H1 (cell line): ENCODE data around the gene LAG3. TPM values are rescaled to one million over a fixed set of nuclear protein-coding genes. Genes with fewer than 3 reads are reported as not detected.

Source experiments
- CTCF ChIA-PET: fragments of 300-600 bp; sonication (Branson Sonifier 250); formaldehyde crosslinking; loops from one replicate; lab custom pipeline; 2021; ENCODE audit not compliant: partially characterized antibody; lab: Charles Lee
- POLR2A ChIA-PET: fragments of 300-600 bp; sonication (Branson Sonifier 250); formaldehyde crosslinking; loops from one replicate; lab custom pipeline; 2021; ENCODE audit warnings: inconsistent platforms; ENCODE audit not compliant: partially characterized antibody; lab: Charles Lee
- DNase-seq, 2 experiments: peaks; one replicate each; pipeline versions ENCODE4 v3.0.0 to v3.0.0-alpha.2; 2010 to 2022; ENCODE audit warnings: low spot score in 2 of 2, low read depth in 1 of 2, mixed read lengths in 1 of 2
- FAIRE-seq: peaks from 2 replicates; lab custom pipeline; 2011; peaks lifted over from hg19 to GRCh38; lab: Jason Lieb, UNC
- H2AFZ ChIP-seq: 2 replicates; pipeline ENCODE4 v1.8.1; 2012; ENCODE audit warnings: low read length, inconsistent platforms
- H2AK5ac ChIP-seq: 2 replicates; pipeline ENCODE4 v1.6.1; 2013; ENCODE audit warnings: low read depth, low read length
- H2BK120ac ChIP-seq: replicated peaks from 2 replicates; pipeline ENCODE3; 2013; ENCODE audit warnings: low read depth, low read length, inconsistent platforms
- H2BK12ac ChIP-seq: 2 replicates; pipeline ENCODE4 v1.6.1; 2013; ENCODE audit warnings: low read depth, low read length
- H2BK15ac ChIP-seq: 2 replicates; pipeline ENCODE4 v1.6.1; 2013; ENCODE audit warnings: low read length
- H2BK20ac ChIP-seq: 2 replicates; pipeline ENCODE4 v1.6.1; 2013; ENCODE audit warnings: low read length
- H2BK5ac ChIP-seq: 2 replicates; pipeline ENCODE4 v1.6.1; 2013; ENCODE audit warnings: low read depth, low read length
- H3K14ac ChIP-seq: 2 replicates; pipeline ENCODE4 v1.6.1; 2013; ENCODE audit warnings: inconsistent platforms; ENCODE audit not compliant: insufficient read length
- H3K18ac ChIP-seq: 2 replicates; pipeline ENCODE4 v1.6.1; 2013; ENCODE audit warnings: low read length; ENCODE audit errors: extremely low read depth
- H3K23ac ChIP-seq: 2 replicates; pipeline ENCODE4 v1.6.1; 2013; ENCODE audit warnings: inconsistent platforms; ENCODE audit not compliant: insufficient read length
- H3K23me2 ChIP-seq: 2 replicates; pipeline ENCODE4 v1.6.1; 2013; ENCODE audit warnings: low read depth, low read length
- H3K27ac ChIP-seq: 2 replicates; pipeline ENCODE4 v1.6.1; 2011; ENCODE audit warnings: low read depth, low read length, inconsistent platforms
- H3K27me3 ChIP-seq, 4 experiments: replicated peaks in 1 of 4; 1 replicate in 1 of 4; 2 replicates in 3 of 4; pipeline versions ENCODE4 v1.6.1 to v1.8.1; 2011 to 2013; ENCODE audit warnings: low read length in 3 of 4, mild to moderate bottlenecking in 3 of 4, inconsistent platforms in 2 of 4, mixed read lengths in 2 of 4, moderate library complexity in 1 of 4; ENCODE audit not compliant: control insufficient read depth in 3 of 4, insufficient read depth in 3 of 4; ENCODE audit errors: extremely low read depth in 1 of 4
- H3K36me3 ChIP-seq, 4 experiments: 2 replicates each; pipeline versions ENCODE4 v1.6.1 to v1.8.1; 2011 to 2013; ENCODE audit warnings: mild to moderate bottlenecking in 4 of 4, low read length in 3 of 4, moderate library complexity in 2 of 4, control low read depth in 1 of 4, inconsistent platforms in 1 of 4; ENCODE audit not compliant: insufficient read depth in 4 of 4, control insufficient read depth in 2 of 4
- H3K4ac ChIP-seq: replicated peaks from 2 replicates; pipeline ENCODE3; 2013; ENCODE audit warnings: low read length, low read depth, mixed read lengths, inconsistent platforms; ENCODE audit not compliant: insufficient read length
- H3K4me1 ChIP-seq, 4 experiments: replicated peaks in 1 of 4; 1 replicate in 1 of 4; 2 replicates in 3 of 4; pipeline versions ENCODE4 v1.6.1 to v1.8.1; 2011 to 2013; ENCODE audit warnings: low read length in 3 of 4, inconsistent platforms in 2 of 4, mixed read lengths in 1 of 4; ENCODE audit not compliant: insufficient read depth in 4 of 4, control insufficient read depth in 3 of 4
- H3K4me2 ChIP-seq, 2 experiments: 2 replicates each; pipeline versions ENCODE4 v1.6.1 to v1.8.1; 2011 to 2013; ENCODE audit warnings: low read depth in 2 of 2, low read length in 2 of 2, control low read depth in 1 of 2, inconsistent platforms in 1 of 2, mild to moderate bottlenecking in 1 of 2; ENCODE audit not compliant: insufficient read depth in 1 of 2
- H3K4me3 ChIP-seq, 4 experiments: fragments of 200-600, 300-600 bp in 1 of 4; sonication (generic), shearing (Covaris generic), sonication (Bioruptor Twin) in 1 of 4; 2 replicates each; pipeline versions ENCODE4 v1.5.1 to v1.8.1; 2011 to 2016; ENCODE audit warnings: low read length in 4 of 4, low read depth in 3 of 4, control low read depth in 2 of 4, inconsistent platforms in 2 of 4, mild to moderate bottlenecking in 2 of 4, mixed read lengths in 1 of 4, moderate library complexity in 1 of 4; ENCODE audit not compliant: insufficient read depth in 2 of 4; ENCODE audit errors: extremely low read depth in 1 of 4
- H3K56ac ChIP-seq: replicated peaks from 2 replicates; pipeline ENCODE3; 2013; ENCODE audit warnings: low read depth, mild to moderate bottlenecking, mixed read lengths, low read length, inconsistent platforms; ENCODE audit not compliant: insufficient read length
- H3K79me1 ChIP-seq: 2 replicates; pipeline ENCODE4 v1.6.1; 2013; ENCODE audit warnings: low read depth, low read length, control low read depth
- H3K79me2 ChIP-seq, 2 experiments: 2 replicates each; pipeline versions ENCODE4 v1.6.1 to v1.8.1; 2012 to 2013; ENCODE audit warnings: low read length in 2 of 2, mild to moderate bottlenecking in 2 of 2, inconsistent platforms in 1 of 2; ENCODE audit not compliant: insufficient read depth in 2 of 2, control insufficient read depth in 1 of 2
- H3K9ac ChIP-seq, 4 experiments: replicated peaks in 1 of 4; 1 replicate in 1 of 4; 2 replicates in 3 of 4; pipeline versions ENCODE4 v1.6.1 to v1.8.1; 2011 to 2013; ENCODE audit warnings: low read depth in 3 of 4, low read length in 3 of 4, control low read depth in 2 of 4, mild to moderate bottlenecking in 2 of 4, moderate library complexity in 2 of 4, inconsistent platforms in 1 of 4; ENCODE audit errors: extremely low read depth in 1 of 4
- H3K9me3 ChIP-seq, 2 experiments: 2 replicates each; pipeline versions ENCODE4 v1.6.1 to v1.8.1; 2012 to 2013; ENCODE audit warnings: mild to moderate bottlenecking in 2 of 2, moderate library complexity in 2 of 2, control low read depth in 1 of 2, inconsistent platforms in 1 of 2, low read depth in 1 of 2, low read length in 1 of 2, mixed read lengths in 1 of 2; ENCODE audit not compliant: insufficient read depth in 2 of 2
- H4K20me1 ChIP-seq, 2 experiments: replicated peaks in 1 of 2; 2 replicates each; pipeline versions ENCODE3 to v1.8.1; 2011 to 2013; ENCODE audit warnings: inconsistent platforms in 2 of 2, low read length in 2 of 2, mild to moderate bottlenecking in 1 of 2; ENCODE audit not compliant: insufficient read depth in 2 of 2, control insufficient read depth in 1 of 2
- H4K5ac ChIP-seq: 2 replicates; pipeline ENCODE4 v1.6.1; 2013; ENCODE audit warnings: low read length, low read depth, mixed read lengths, inconsistent platforms; ENCODE audit not compliant: insufficient read length
- H4K8ac ChIP-seq: 2 replicates; pipeline ENCODE4 v1.8.0; 2013; ENCODE audit warnings: mild to moderate bottlenecking, moderate library complexity, low read length, inconsistent platforms; ENCODE audit not compliant: insufficient read depth; ENCODE audit errors: extremely low read depth
- H4K91ac ChIP-seq: replicated peaks from 2 replicates; pipeline ENCODE3; 2013; ENCODE audit warnings: low read length, mixed read lengths, inconsistent platforms; ENCODE audit not compliant: insufficient read length
- ASH2L ChIP-seq: fragments of 200-600, 300-600 bp; sonication (generic); IDR thresholded peaks from one replicate; pipeline ENCODE4 v1.7.1; 2017; ENCODE audit warnings: low read length
- ATF2 ChIP-seq: IDR thresholded peaks from 2 replicates; pipeline ENCODE4 v1.6.1; 2012; ENCODE audit warnings: low read length, inconsistent platforms
- CHD1 ChIP-seq: IDR thresholded peaks from 2 replicates; pipeline ENCODE4 v1.6.1; 2012; ENCODE audit warnings: low read depth, low read length, improper control_type of control experiment
- EGR1 ChIP-seq: IDR thresholded peaks from 2 replicates; pipeline ENCODE4 v1.6.1; 2011; ENCODE audit warnings: low read depth, low read length, borderline replicate concordance
- JUN ChIP-seq: IDR thresholded peaks from 2 replicates; pipeline ENCODE4 v1.6.1; 2011; ENCODE audit warnings: low read depth, mild to moderate bottlenecking, improper control_type of control experiment, low read length
- MAX ChIP-seq: IDR thresholded peaks from 2 replicates; pipeline ENCODE4 v1.6.1; 2012; ENCODE audit warnings: inconsistent platforms
- POLR2A ChIP-seq, 2 experiments: IDR thresholded peaks; 1 replicate in 1 of 2; 2 replicates in 1 of 2; pipeline ENCODE4 v1.6.1; 2011; ENCODE audit warnings: low read depth in 2 of 2, low read length in 2 of 2, mild to moderate bottlenecking in 2 of 2; ENCODE audit errors: control extremely low read depth in 1 of 2
- POLR2AphosphoS5 ChIP-seq: IDR thresholded peaks from 2 replicates; pipeline ENCODE4 v1.6.1; 2011; ENCODE audit warnings: low read depth, low read length
- RBBP5 ChIP-seq: IDR thresholded peaks from 2 replicates; pipeline ENCODE4 v1.7.1; 2012; ENCODE audit warnings: low read depth, mild to moderate bottlenecking, inconsistent platforms, low read length, moderate library complexity, borderline replicate concordance
- SIN3A ChIP-seq, 2 experiments: IDR thresholded peaks in 1 of 2; conservative IDR thresholded peaks in 1 of 2; 2 replicates each; pipeline ENCODE4 v1.6.1; 2011 to 2012; ENCODE audit warnings: low read length in 2 of 2, improper control_type of control experiment in 1 of 2, low read depth in 1 of 2, mild to moderate bottlenecking in 1 of 2
- SRF ChIP-seq: IDR thresholded peaks from 2 replicates; pipeline ENCODE4 v1.6.1; 2011; ENCODE audit warnings: mild to moderate bottlenecking, low read depth, low read length, moderate library complexity
- YY1 ChIP-seq: IDR thresholded peaks from 2 replicates; pipeline ENCODE4 v1.6.1; 2011; ENCODE audit warnings: low read depth, mild to moderate bottlenecking, low read length
- WGBS, 2 experiments: shearing (Covaris generic) in 1 of 2; methylation state at CpG; one replicate each; pipeline versions ENCODE4 v1.1.6 to v1.1.7; 2013 to 2015; ENCODE audit warnings: low lambda C conversion rate in 2 of 2, mixed read lengths in 2 of 2, inconsistent platforms in 1 of 2, low coverage in 1 of 2, missing lambda C conversion rate in 1 of 2; ENCODE audit not compliant: insufficient replicate concordance in 2 of 2, insufficient coverage in 1 of 2, insufficient read length in 1 of 2; ENCODE audit errors: extremely low coverage in 1 of 2, missing lambda C conversion rate in 1 of 2; 5-methylcytosine and 5-hydroxymethylcytosine counted together
- polyA plus RNA-seq, 7 experiments: library from polyadenylated mRNA; depleted of rRNA in 3 of 7; stranded (reverse) in 5 of 7; unstranded in 2 of 7; fragments of >200 nt in 5 of 7; fragments of 200-250 nt in 2 of 7; gene quantifications; 1 replicate in 5 of 7; 2 replicates in 1 of 7; 4 replicates in 1 of 7; pipeline versions ENCODE4 v1.2.1 to v1.2.3, GENCODE V29; 2011 to 2013; ENCODE audit warnings: missing spikeins in 2 of 7, mixed read lengths in 2 of 7
- total RNA-seq: library from RNA; stranded (reverse); fragmentation: NEBNext Ultra II Directional; extraction: Animal tissue kit (Norgen Biotek cat#: 25700); gene quantifications from 2 replicates; pipeline ENCODE4 v1.2.1, GENCODE V29; 2021

Gene LAG3
- total and polyA plus RNA-seq, 2 of the 8 experiments (the other 6 are each of a cell fraction or from before 2014, with no cell fraction given): 1.1 to 3.1 TPM

- Histone ChIP-seq H3K79me2 (peaks cover 0 to 14% of the 10 kb centered on the region in 2 experiments; a peak in 2 of 4 replicates), H4K8ac (no peak overlapping the region), H3K4me1 (peaks cover 0 to 4% (median 3%) of the 10 kb centered on the region in 4 experiments; a peak in 5 of 7 replicates), H3K9me3 (no peaks in the 10 kb centered on the region; a peak in 1 of 4 replicates), H3K4ac (no peak overlapping the region), H3K79me1 (peaks cover 7% of the 10 kb centered on the region; the same call in 1 of the 2 replicates), H2BK12ac (no peak overlapping the region), H3K36me3 (peaks cover 28 to 64% (median 50%) of the 10 kb centered on the region in 4 experiments), H3K9ac (no peak overlapping the region), H3K23me2 (peaks cover 10% of the 10 kb centered on the region), H2BK15ac (no peak overlapping the region), H2AFZ (no peak overlapping the region), H2BK120ac (no peak overlapping the region), H3K14ac (no peak overlapping the region), H3K27ac (no peak overlapping the region), H2AK5ac (no peak overlapping the region), H3K56ac (no peak overlapping the region), H3K23ac (no peak overlapping the region), H3K18ac (no peak overlapping the region), H3K27me3 (no peaks in the 10 kb centered on the region), H4K5ac (no peak overlapping the region), H2BK20ac (no peak overlapping the region), H2BK5ac (no peak overlapping the region), H4K20me1 (peaks cover 2 to 13% of the 10 kb centered on the region in 2 experiments), H3K4me3 (no peak overlapping the region), H4K91ac (no peak overlapping the region), H3K4me2 (no peak overlapping the region)
- ChIA-PET POLR2A (no interaction called here), CTCF (interaction anchor here (1.2 to 16.3 kb wide), 2 partner anchors 24 to 130 kb away, joined by 3 to 427 read pairs; partner anchors contain the start of genes LAG3 and PTMS)
- DNase-seq (no peak), FAIRE-seq (no peak)
- 95% methylated on average over 4 of the region's 4 CpGs; no CpG with 5 or more reads in 1 of the 2 experiments for WGBS, 2 experiments
- TF ChIP-seq JUN: no peak
- TF ChIP-seq POLR2AphosphoS5: no peak
- no peak for TF ChIP-seq SRF
- no peak for TF ChIP-seq SIN3A (conservative IDR thresholded peaks at IDR 0.05 in 1 of 2, IDR thresholded peaks at IDR 0.05 in 1 of 2; ENCODE audit: low read depth in 1 of 2, low read length in 2 of 2)
- no peak for TF ChIP-seq YY1
- TF ChIP-seq EGR1: no peak
- no peak for TF ChIP-seq ASH2L
- no peak for TF ChIP-seq MAX
- TF ChIP-seq CHD1: no peak
- TF ChIP-seq ATF2: no peak
- no peak for TF ChIP-seq POLR2A (IDR thresholded peaks at IDR 0.05; ENCODE audit: control extremely low read depth in 1 of 2, low read depth in 2 of 2, low read length in 2 of 2)
- no peak for TF ChIP-seq RBBP5
Measured at GRCh38 chr12:6750506-6750905, 21.8 kb upstream of the LAG3 start.
